Activated CD8-positive, alpha-beta memory T cell treated with anti-CD3 and anti-CD28 coated beads for 36 hours (primary cell): ENCODE results near the gene CBX7. TPM values are rescaled to one million over a fixed set of nuclear protein-coding genes. Genes with fewer than 3 reads are reported as not detected.

ENCODE experiments used
- CTCF ChIA-PET: fragments of 350-600 bp; sonication (Branson Sonifier 250); formaldehyde crosslinking; loops from one replicate; lab custom pipeline; 2021; ENCODE audit warnings: antibody characterized with exemption; lab: Charles Lee
- POLR2A ChIA-PET: fragments of 350-600 bp; sonication (Branson Sonifier 250); formaldehyde crosslinking; loops from one replicate; lab custom pipeline; 2021; ENCODE audit warnings: antibody characterized with exemption; lab: Charles Lee
- total RNA-seq, 2 experiments: library from RNA; stranded (reverse); gene quantifications; one replicate each; pipeline ENCODE4 v1.2.3, GENCODE V29; 2021

CBX7 gene
- total RNA-seq, 2 experiments from 2014 or later = 16.7 to 16.8 TPM

- ChIA-PET POLR2A (no interaction called here), CTCF (interaction anchor here (0.6 to 1.5 kb wide), 6 partner anchors 9 to 1029 kb away, joined by 3 to 5 read pairs (median 4); no protein-coding TSS in a partner anchor)
Measured at GRCh38 chr22:39135092-39135896, 17.2 kb downstream of the CBX7 start.

DNA sequence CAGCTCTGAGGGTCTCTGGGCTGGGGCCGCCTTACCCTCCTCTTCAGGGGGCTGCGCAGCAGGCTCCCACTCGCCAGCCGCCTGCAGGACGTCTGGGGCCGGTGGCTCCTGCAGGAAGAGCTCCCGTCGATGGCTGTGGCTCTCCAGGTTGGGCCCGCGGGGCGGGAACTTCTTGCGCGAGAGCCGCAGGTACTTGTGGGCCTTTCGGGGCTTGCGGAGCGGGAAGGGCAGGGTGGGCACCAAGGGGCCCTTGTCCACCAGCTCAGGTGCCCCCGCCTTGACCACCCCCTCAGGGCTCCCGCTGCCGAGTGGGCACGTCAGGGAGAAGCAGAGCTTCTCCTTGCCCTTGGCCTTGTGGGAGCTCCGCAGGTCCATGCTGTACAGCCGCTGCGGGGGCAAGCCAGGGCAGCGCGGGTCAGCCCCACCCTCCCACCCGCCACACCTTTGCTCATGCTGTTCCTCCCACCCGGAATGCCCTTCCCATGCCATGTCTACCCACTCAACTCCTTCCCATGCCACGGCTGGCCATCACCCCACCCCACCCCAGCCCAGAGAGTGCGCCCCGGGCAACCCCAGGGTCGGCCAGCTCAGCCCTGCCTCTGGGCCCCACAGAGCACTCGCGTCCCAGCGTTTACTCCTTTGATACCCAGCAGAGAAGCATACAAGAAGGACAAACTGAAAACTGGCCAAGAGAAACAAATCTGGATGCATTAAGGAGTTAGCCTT is 18.0 kb downstream of the CBX7 start:
- CTCF ChIA-PET = interaction anchor here (0.6 to 1.5 kb wide), 6 partner anchors 9 to 1030 kb away, joined by 3 to 5 read pairs (median 4); no protein-coding TSS in a partner anchor

DNA sequence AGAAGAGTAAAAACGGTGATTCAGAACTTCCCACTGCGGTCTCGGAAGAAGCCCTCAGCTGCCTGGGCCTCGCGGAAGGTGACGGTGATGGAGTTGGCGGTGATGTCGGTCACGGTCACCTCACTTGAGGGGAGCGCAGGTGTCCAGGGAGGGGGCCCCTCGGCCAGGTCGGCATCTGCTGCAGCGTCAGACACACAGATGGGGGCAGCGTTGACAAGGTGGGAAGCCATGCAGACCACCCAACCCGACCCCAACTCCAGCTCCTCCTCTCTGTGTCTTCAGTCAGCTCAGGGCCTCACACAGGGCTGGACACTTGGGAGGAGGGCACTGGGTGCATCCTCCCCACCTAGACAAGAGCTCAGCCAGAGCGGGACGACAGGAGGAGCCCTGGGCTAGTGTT is 18.6 kb downstream of the CBX7 start:
- ChIA-PET POLR2A (no interaction called here), CTCF (interaction anchor here (0.9 kb wide), 1 partner anchor 12 kb away, joined by 4 read pairs; no protein-coding TSS in a partner anchor)

More for the DNA sequence above, 18.0 kb downstream of the CBX7 start:
- POLR2A ChIA-PET = no interaction called here

DNA sequence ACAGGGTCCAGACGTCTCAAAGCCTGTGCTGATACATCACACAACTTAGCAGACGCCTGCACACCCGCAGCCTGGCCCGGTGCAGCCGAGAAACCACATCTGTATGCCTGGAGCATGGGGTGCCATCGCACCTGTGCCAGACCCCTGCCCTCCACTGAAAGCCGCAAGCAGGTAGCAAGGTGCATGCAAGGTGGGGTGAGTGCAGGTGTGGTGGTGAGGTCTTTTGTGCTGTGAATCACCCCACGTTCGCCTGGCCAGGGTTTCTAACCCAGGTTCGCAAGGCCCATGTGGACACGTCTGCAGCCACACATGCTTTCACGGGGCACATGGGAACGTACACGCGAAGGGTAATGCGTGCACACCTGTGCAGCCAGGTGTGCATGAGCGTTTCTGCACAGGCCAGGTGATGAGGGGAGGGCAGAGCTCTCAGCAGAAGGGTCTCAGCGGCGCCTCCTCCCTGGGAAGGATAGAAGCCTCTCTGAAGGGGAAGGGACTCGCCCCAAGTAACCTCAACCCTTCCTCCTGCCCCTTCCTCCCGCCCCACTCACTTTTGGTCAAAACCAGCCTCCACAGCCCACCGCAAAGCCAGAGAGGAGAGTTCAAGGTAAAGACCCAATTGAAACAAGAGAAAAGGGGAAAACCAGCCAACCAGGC is 19.5 kb downstream of the CBX7 start:
- POLR2A ChIA-PET = no interaction called here
- CTCF ChIA-PET = no interaction called here

DNA sequence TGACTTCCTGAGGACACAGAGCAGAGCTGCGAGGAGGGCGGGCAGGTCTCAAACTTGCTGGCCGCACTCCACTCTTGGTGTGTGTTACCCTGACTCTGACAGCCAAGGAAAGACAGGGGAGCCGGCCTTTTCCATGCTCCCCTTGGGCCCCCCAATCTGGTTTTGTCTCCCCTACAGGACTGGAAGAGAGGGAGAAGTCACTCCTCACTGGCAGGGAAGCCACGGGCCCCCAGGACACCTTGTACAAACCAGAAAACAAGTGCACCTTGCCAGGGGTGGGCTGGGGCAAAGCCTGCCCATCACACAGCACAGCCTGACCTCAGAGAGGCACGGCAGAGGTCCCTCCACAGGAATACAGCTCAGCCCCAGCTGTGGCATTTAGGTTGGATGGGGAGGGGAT is 20.2 kb downstream of the CBX7 start:
- CTCF ChIA-PET = no interaction called here
- POLR2A ChIA-PET = no interaction called here

- POLR2A ChIA-PET = no interaction called here
- CTCF ChIA-PET = no interaction called here
Measured at GRCh38 chr22:39130892-39131855, 21.3 kb downstream of the CBX7 start.

- POLR2A ChIA-PET = no interaction called here
- CTCF ChIA-PET = no interaction called here
Measured at GRCh38 chr22:39130152-39130704, 22.3 kb downstream of the CBX7 start.

- POLR2A ChIA-PET = no interaction called here
- CTCF ChIA-PET = interaction anchor here (1.2 kb wide), 1 partner anchor 126 kb away, joined by 3 read pairs; no protein-coding TSS in a partner anchor
Measured at GRCh38 chr22:39129746-39130145, 22.7 kb downstream of the CBX7 start.

GRCh38 chr22:39129081-39129480 is 23.4 kb downstream of the CBX7 start:
- ChIA-PET POLR2A (no interaction called here), CTCF (interaction anchor here (1.2 kb wide), 1 partner anchor 126 kb away, joined by 3 read pairs; no protein-coding TSS in a partner anchor)

DNA sequence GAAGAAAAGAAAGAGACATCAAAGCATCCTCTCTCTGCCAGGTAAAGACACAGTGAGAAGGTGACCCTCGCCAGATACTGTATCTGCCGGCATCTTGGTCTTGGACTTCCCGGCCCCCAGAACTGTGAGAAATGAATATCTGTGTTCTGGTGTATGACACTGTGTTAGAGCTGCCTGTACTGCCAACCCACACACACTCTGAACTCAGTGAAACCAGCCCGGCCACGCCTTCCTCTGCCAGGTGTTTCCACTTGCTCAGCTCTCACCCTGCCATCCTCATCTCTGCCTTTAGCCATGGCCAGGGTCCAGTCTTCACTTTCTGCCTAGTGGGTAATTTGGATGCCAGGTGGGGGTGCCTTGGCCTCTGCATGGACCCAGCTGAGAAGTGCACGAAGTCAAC is 24.0 kb downstream of the CBX7 start:
- ChIA-PET CTCF (interaction anchor here (0.7 to 1.2 kb wide), 2 partner anchors 125 to 485 kb away, joined by 3 read pairs; no protein-coding TSS in a partner anchor), POLR2A (no interaction called here)

DNA sequence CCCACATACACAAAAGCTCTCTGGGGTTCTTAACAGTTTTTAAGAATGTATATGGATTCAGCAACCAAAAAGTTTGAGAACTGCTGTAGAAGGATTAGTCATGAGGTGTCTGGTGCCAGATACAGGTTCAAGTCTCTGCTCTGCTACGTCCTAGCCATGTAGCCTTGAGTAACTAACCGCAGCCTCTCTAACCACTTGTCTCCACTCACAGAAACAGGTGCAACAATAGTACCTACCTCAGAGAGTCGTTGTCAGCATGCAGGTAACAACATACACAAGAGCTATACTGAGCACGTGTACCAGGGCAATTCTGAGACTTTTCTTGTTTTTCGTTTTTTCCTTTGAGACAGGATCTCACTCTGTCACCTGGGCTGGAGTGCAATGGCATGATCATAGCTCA is 26.9 kb downstream of the CBX7 start:
- POLR2A ChIA-PET = interaction anchor here (0.7 kb wide), 1 partner anchor 27 kb away, joined by 7 read pairs; no protein-coding TSS in a partner anchor
- CTCF ChIA-PET = interaction anchor here (1.3 to 1.4 kb wide), 2 partner anchors 10 to 123 kb away, joined by 4 to 5 read pairs; no protein-coding TSS in a partner anchor

GRCh38 chr22:39123751-39124581 is 28.5 kb downstream of the CBX7 start:
- ChIA-PET POLR2A (interaction anchor here (0.6 kb wide), 1 partner anchor 151 kb away, joined by 6 read pairs; no protein-coding TSS in a partner anchor), CTCF (interaction anchor here (1.4 kb wide), 1 partner anchor 255 kb away, joined by 3 read pairs; no protein-coding TSS in a partner anchor)

DNA sequence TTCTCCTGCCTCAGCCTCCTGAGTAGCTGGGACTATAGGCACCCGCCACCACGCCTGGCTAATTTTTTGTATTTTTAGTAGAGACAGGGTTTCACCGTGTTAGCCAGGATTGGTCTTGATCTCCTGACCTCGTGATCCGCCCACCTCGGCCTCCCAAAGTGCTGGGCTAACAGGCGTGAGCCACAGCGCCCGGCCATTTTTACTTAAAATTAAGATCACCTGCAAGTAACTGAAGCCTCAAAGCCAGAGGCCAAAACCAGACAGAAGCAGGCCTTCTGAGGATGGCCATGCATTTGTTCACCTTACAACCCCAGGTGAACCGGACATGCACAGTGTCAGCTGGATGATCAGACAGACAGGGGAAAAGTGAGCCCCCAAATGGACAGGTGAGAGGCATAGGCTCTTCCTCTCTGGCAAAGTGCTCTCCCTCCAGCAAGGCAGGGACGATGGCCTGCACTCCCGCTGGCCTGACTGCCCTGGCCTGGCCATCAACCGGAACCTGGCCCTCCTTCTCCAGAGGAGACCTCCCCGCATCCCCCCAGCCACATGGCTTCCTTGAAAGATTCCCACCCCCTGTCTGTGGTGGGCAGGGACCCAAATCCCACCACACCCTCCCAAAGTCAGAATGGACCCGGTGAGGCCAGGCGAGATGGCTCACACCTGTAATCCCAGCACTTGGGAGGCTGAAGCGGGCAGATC is 29.6 kb downstream of the CBX7 start:
- POLR2A ChIA-PET = no interaction called here

GRCh38 chr22:39120983-39121382 is 31.5 kb downstream of the CBX7 start:
- ChIA-PET CTCF (interaction anchor here (0.8 to 1.5 kb wide), 3 partner anchors 13 to 139 kb away, joined by 3 to 7 read pairs (median 4); partner anchors contain the start of gene APOBEC3C), POLR2A (interaction anchor here (0.6 kb wide), 1 partner anchor 96 kb away, joined by 5 read pairs; no protein-coding TSS in a partner anchor)

More for the DNA sequence above, 29.6 kb downstream of the CBX7 start:
- CTCF ChIA-PET = no interaction called here

GRCh38 chr22:39117585-39118191 is 34.8 kb downstream of the CBX7 start:
- ChIA-PET CTCF (interaction anchor here (0.7 to 1.6 kb wide), 10 partner anchors 17 to 1380 kb away, joined by 3 to 6 read pairs (median 4); partner anchors contain the start of gene APOBEC3D), POLR2A (interaction anchor here (0.7 to 1.5 kb wide), 3 partner anchors 37 to 104 kb away, joined by 3 to 7 read pairs (median 3); partner anchors contain the start of gene APOBEC3C)
